Activated CD4-positive, alpha-beta T cell treated with anti-CD3 and anti-CD28 coated beads for 36 hours (primary cell): ENCODE results near the gene ZFHX3. TPM values are rescaled to one million over a fixed set of nuclear protein-coding genes. Genes with fewer than 3 reads are reported as not detected.

Source experiments
- ATAC-seq: fragments of 200-7000 bp; cut with Tn5 transposase; one replicate; pipeline ENCODE4 v1.10.0; 2021; ENCODE audit warnings: mild to moderate bottlenecking, moderate library complexity
- CTCF ChIA-PET: fragments of 350-600 bp; sonication (Branson Sonifier 250); formaldehyde crosslinking; loops from one replicate; lab custom pipeline; 2021; ENCODE audit warnings: antibody characterized with exemption; lab: Charles Lee
- POLR2A ChIA-PET: fragments of 350-600 bp; sonication (Branson Sonifier 250); formaldehyde crosslinking; loops from one replicate; lab custom pipeline; 2021; ENCODE audit warnings: antibody characterized with exemption, inconsistent platforms; lab: Charles Lee
- DNase-seq: peaks from one replicate; pipeline ENCODE4 v3.0.0-alpha.2; 2020
- H3K27ac Mint-ChIP-seq: one replicate; pipeline ENCODE4 v1.8.0; 2021; ENCODE audit warnings: mixed read lengths
- H3K27me3 Mint-ChIP-seq: one replicate; pipeline ENCODE4 v1.8.0; 2021; ENCODE audit warnings: mixed read lengths
- H3K36me3 Mint-ChIP-seq: one replicate; pipeline ENCODE4 v1.8.0; 2021; ENCODE audit warnings: low read depth, mixed read lengths
- H3K4me1 Mint-ChIP-seq: one replicate; pipeline ENCODE4 v1.8.0; 2021; ENCODE audit warnings: mixed read lengths
- H3K4me3 Mint-ChIP-seq: one replicate; pipeline ENCODE4 v1.8.0; 2021; ENCODE audit warnings: mild to moderate bottlenecking, moderate library complexity, mixed read lengths
- H3K9me3 Mint-ChIP-seq: one replicate; pipeline ENCODE4 v1.8.0; 2021; ENCODE audit warnings: low read depth, mixed read lengths
- intact Hi-C, 2 experiments: fragments of 100-400 bp; cut with DNase I in 1 of 2; cut with micrococcal nuclease in 1 of 2; formaldehyde crosslinking; loops; one replicate each; pipeline versions ENCODE4 v1.14.2 to v1.15.1; 2022 to 2024; cut with DNase I, micrococcal nuclease
- total RNA-seq, 2 experiments: library from RNA; stranded (reverse); gene quantifications; one replicate each; pipeline ENCODE4 v1.2.3, GENCODE V29; 2021

The ZFHX3 gene
- total RNA-seq, 2 experiments from 2014 or later: 0.27 to 0.37 TPM

- intact Hi-C loops: no loop called here
- Mint-ChIP-seq H3K36me3 (no peaks in the 10 kb centered on the region), H3K9me3 (no peaks in the 10 kb centered on the region), H3K4me1 (no peaks in the 10 kb centered on the region), H3K4me3 (no peak overlapping the region), H3K27ac (no peak overlapping the region), H3K27me3 (peaks cover 23% of the 10 kb centered on the region)
- ATAC-seq (no peak), DNase-seq (no peak)
- ChIA-PET CTCF (no interaction called here), POLR2A (no interaction called here)
Measured at GRCh38 chr16:73041676-73042075, 6.3 kb downstream of the ZFHX3 start.

DNA sequence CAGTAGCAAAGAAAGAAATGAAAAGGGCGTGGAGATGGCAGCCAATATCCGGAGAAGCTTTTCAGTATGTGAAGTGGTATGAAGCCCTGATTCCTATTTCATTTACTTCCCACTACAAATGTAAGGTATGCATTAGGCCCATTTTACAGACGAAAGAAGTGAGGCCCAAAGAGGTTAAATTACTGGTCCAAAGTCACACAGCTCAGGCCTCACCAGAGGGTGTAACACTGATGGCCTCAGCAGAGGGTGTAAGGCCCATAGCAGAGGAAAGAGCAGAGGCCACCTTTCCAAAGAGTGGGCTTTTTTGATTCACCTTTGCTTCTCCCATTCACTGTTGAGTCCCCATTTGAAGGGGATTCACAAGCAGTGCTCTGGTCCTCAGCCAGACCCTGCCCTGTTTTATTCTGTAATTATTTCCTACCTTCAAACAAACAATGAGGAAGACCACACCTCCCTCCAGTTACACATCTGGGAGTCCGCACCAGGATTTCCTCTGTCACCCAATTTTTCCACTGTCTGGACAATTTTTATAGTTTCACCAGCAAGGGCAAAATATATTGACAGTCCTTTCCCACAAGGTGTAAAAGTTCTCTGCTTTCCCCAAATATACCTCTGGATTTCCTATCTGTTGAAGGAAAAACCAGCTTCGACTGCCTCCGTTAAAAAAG, 7.1 kb downstream of the ZFHX3 start:
- no peaks in the 10 kb centered on the region for H3K4me1 Mint-ChIP-seq
- CTCF ChIA-PET: no interaction called here
- H3K4me3 Mint-ChIP-seq: no peak overlapping the region
- H3K9me3 Mint-ChIP-seq: no peaks in the 10 kb centered on the region
- POLR2A ChIA-PET: no interaction called here
- ATAC-seq (no peak), DNase-seq (no peak)
- no peak overlapping the region for H3K27ac Mint-ChIP-seq
- H3K36me3 Mint-ChIP-seq: no peaks in the 10 kb centered on the region
- intact Hi-C loops: no loop called here
- H3K27me3 Mint-ChIP-seq: peaks cover 22% of the 10 kb centered on the region

DNA sequence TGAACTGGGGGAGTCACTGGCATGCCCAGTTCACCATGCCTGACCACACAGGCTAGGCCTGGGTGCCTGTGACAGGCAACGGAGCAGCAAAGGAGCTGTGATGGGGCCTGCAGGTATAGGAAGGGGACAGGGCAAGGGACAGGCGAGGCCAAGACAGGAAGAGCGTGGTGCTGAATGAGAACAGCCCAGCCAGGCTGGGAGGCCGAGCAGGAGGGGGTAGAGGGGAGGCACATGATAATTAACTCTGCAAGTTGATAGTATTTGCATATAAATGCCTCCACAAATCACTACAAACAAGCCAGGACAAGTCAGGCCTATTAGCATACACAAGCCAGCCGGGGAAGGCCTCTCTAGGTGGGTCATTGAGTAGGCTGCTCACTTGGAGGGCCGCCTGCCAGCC, 7.8 kb downstream of the ZFHX3 start:
- CTCF ChIA-PET: no interaction called here
- DNase-seq (no peak), ATAC-seq (no peak)
- POLR2A ChIA-PET: no interaction called here
- peaks cover 22% of the 10 kb centered on the region for H3K27me3 Mint-ChIP-seq
- H3K36me3 Mint-ChIP-seq: no peaks in the 10 kb centered on the region
- intact Hi-C loops: no loop called here
- no peaks in the 10 kb centered on the region for H3K4me1 Mint-ChIP-seq
- H3K4me3 Mint-ChIP-seq: no peak overlapping the region
- H3K9me3 Mint-ChIP-seq: no peaks in the 10 kb centered on the region
- no peak overlapping the region for H3K27ac Mint-ChIP-seq

- DNase-seq: no peak
- H3K27ac Mint-ChIP-seq: no peak overlapping the region
- H3K9me3 Mint-ChIP-seq: no peaks in the 10 kb centered on the region
- intact Hi-C loops: no loop called here
- H3K36me3 Mint-ChIP-seq: no peaks in the 10 kb centered on the region
- H3K4me1 Mint-ChIP-seq: no peaks in the 10 kb centered on the region
- peaks cover 22% of the 10 kb centered on the region for H3K27me3 Mint-ChIP-seq
- no peak for ATAC-seq
- ChIA-PET POLR2A (no interaction called here), CTCF (no interaction called here)
- H3K4me3 Mint-ChIP-seq: no peak overlapping the region
Measured at GRCh38 chr16:73037845-73038570, 9.9 kb downstream of the ZFHX3 start.

DNA sequence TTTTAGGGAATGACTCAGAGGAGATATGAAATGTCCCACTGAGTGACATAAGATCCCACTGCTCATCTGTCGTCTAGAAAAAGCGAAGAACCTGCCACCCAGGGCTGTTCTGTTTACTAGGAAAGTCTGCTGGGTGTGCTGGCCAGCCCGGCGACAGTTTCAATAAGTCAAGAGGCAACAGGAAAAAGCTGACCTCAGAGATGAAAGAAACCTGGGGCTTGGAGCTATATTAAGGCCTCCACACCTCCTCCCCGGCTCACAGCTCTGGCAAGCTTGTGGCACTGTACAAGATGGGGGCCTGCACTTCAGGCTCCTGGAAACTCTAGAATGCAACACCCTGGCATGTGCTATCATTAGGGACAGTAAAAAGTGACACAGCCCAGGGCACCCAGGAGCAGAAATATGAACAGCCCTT, 10.6 kb downstream of the ZFHX3 start:
- peaks cover 25% of the 10 kb centered on the region for H3K27me3 Mint-ChIP-seq
- H3K36me3 Mint-ChIP-seq: no peaks in the 10 kb centered on the region
- no peaks in the 10 kb centered on the region for H3K9me3 Mint-ChIP-seq
- ChIA-PET POLR2A (no interaction called here), CTCF (interaction anchor here (0.8 to 1.0 kb wide), 2 partner anchors 205 to 950 kb away, joined by 3 to 4 read pairs; no protein-coding TSS in a partner anchor)
- intact Hi-C loops: no loop called here
- DNase-seq (no peak), ATAC-seq (no peak)
- no peak overlapping the region for H3K27ac Mint-ChIP-seq
- H3K4me1 Mint-ChIP-seq: no peaks in the 10 kb centered on the region
- no peak overlapping the region for H3K4me3 Mint-ChIP-seq

DNA sequence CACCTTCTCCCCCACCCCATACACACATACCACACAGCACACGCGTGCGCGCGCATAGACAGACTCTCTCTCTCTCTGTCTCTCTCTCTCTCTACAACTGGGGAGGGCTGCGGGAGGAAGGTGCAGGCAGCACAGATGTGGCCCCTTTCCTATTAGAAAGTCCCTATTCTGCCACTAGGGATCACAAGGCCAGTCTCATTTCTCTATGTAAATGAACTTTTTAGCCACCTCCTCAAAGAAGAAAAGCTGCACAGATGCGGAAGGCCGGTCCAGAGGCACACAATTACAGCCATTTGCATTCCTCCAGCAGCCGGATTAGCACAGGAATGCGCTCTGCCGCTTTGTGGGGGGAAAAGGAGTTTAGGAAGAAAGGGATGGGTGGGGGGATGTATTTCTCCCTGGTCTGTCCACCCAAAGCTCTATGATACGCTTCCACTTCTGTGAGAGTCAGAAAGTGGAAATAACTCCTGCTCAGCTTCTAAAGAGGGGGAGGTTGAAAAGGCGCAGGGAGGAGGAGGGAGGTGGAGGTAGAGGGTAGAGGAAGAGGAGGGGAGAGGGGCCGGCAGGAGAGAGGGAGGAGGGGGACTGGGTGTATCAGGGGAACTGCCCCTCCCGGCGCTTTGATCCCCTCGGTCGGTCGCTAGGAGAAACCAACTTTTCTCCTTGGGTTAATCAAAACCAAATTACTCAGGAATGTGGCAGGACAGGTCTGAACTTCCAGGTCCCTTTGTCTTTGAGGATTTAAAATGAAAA, 11.7 kb downstream of the ZFHX3 start:
- H3K4me1 Mint-ChIP-seq: no peaks in the 10 kb centered on the region
- DNase-seq (no peak), ATAC-seq (no peak)
- H3K9me3 Mint-ChIP-seq: no peaks in the 10 kb centered on the region
- H3K4me3 Mint-ChIP-seq: no peak overlapping the region
- H3K27ac Mint-ChIP-seq: no peak overlapping the region
- ChIA-PET CTCF (interaction anchor here (0.6 to 1.0 kb wide), 2 partner anchors 204 to 648 kb away, joined by 3 to 4 read pairs; no protein-coding TSS in a partner anchor), POLR2A (no interaction called here)
- no peaks in the 10 kb centered on the region for H3K36me3 Mint-ChIP-seq
- intact Hi-C loops: no loop called here
- H3K27me3 Mint-ChIP-seq: peaks cover 31% of the 10 kb centered on the region

DNA sequence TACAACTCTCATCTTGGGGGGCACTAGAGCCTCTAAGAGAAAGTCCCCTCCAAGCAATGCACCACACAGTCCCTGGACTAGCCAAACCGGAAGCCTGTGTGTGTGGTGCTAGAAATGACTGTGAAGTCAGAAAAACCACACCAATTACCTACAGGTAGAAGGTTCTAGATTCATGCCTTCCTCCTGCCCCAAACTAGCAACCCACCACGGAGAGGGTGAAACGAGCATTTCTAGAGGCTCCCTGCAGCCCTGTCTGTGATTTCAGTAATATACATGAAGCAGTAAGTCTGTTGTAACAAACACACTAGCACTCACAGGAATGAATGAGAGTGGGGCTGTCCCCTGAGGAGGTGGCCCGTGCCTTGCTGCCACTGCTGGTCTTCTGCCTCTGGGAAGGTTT, 13.6 kb downstream of the ZFHX3 start:
- no peak overlapping the region for H3K4me3 Mint-ChIP-seq
- H3K27ac Mint-ChIP-seq: no peak overlapping the region
- DNase-seq: no peak
- ChIA-PET CTCF (no interaction called here), POLR2A (no interaction called here)
- intact Hi-C loops: no loop called here
- no peaks in the 10 kb centered on the region for H3K9me3 Mint-ChIP-seq
- no peak for ATAC-seq
- no peaks in the 10 kb centered on the region for H3K4me1 Mint-ChIP-seq
- no peaks in the 10 kb centered on the region for H3K36me3 Mint-ChIP-seq
- H3K27me3 Mint-ChIP-seq: peaks cover 32% of the 10 kb centered on the region

- POLR2A ChIA-PET: no interaction called here
- Mint-ChIP-seq H3K4me1 (no peaks in the 10 kb centered on the region), H3K9me3 (no peaks in the 10 kb centered on the region), H3K4me3 (no peak overlapping the region), H3K27me3 (peaks cover 32% of the 10 kb centered on the region), H3K27ac (no peak overlapping the region), H3K36me3 (no peaks in the 10 kb centered on the region)
- intact Hi-C loops: no loop called here
- CTCF ChIA-PET: no interaction called here
- no peak for DNase-seq
- no peak for ATAC-seq
Measured at GRCh38 chr16:73033271-73033998, 14.5 kb downstream of the ZFHX3 start.

DNA sequence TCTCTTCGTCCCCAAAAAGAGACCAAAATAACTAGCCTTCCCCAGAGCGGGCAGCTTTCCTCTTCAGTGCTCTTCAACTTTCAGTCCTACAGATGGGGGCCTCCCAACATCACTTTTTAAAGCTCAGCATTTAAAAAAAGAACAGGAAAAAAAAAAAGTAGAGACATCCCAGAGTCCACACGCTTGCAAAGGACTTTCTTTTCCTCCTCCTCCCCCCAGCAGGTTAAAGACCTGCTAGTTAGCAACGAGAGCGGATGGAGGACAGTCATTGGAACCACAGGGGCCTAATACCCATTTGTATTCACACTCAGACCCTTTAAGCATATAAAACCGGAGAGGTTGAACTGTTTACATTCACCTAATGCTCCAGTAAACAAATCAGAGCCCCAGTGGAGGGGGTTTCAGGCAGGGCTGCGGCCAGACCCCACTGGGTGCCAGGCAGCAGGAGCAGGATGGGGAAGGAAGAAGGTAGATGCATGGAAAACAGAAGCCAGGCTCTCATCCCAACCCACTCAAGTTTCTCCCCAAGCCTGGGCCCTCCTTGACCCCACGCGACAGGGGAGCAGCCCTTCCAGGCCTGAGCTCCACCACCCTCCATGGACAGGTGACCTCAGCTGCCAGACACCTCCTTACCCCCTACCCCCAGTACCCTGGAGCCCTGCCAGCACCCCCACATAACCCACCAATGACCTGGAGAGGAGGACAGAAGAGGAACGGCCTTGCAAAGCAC, 15.2 kb downstream of the ZFHX3 start:
- ChIA-PET CTCF (no interaction called here), POLR2A (no interaction called here)
- Mint-ChIP-seq H3K27me3 (peaks cover 30% of the 10 kb centered on the region), H3K27ac (no peak overlapping the region), H3K9me3 (no peaks in the 10 kb centered on the region), H3K4me1 (no peaks in the 10 kb centered on the region), H3K4me3 (no peak overlapping the region), H3K36me3 (no peaks in the 10 kb centered on the region)
- intact Hi-C loops: no loop called here
- ATAC-seq (no peak), DNase-seq (no peak)

- Mint-ChIP-seq H3K4me1 (no peaks in the 10 kb centered on the region), H3K27ac (no peak overlapping the region), H3K4me3 (no peak overlapping the region), H3K9me3 (no peaks in the 10 kb centered on the region), H3K36me3 (no peaks in the 10 kb centered on the region), H3K27me3 (peaks cover 26% of the 10 kb centered on the region)
- POLR2A ChIA-PET: no interaction called here
- ATAC-seq (no peak), DNase-seq (no peak)
- CTCF ChIA-PET: no interaction called here
- intact Hi-C loops: no loop called here
Measured at GRCh38 chr16:73031984-73032383, 15.9 kb downstream of the ZFHX3 start.
